Subcutaneous abdominal adipose tissue (tissue), 5 donors: ENCODE data around the gene TPST2.

Source experiments
- H3K27ac ChIP-seq: one replicate; pipeline ENCODE4 v1.7.0; 2013; ENCODE audit warnings: low read depth, mild to moderate bottlenecking, inconsistent platforms, low read length, moderate library complexity
- H3K27me3 ChIP-seq, 5 donors: one replicate each; pipeline ENCODE4 v1.7.0; 2013; ENCODE audit warnings: low read length in 5 of 5, inconsistent platforms in 1 of 5; ENCODE audit not compliant: control insufficient read depth in 5 of 5, insufficient read depth in 4 of 5
- H3K36me3 ChIP-seq, 5 donors: one replicate each; pipeline ENCODE4 v1.7.0; 2013; ENCODE audit warnings: low read length in 5 of 5; ENCODE audit not compliant: control insufficient read depth in 5 of 5, insufficient read depth in 5 of 5
- H3K4me1 ChIP-seq, 5 donors: one replicate each; pipeline ENCODE4 v1.7.0; 2013; ENCODE audit warnings: low read length in 5 of 5, mild to moderate bottlenecking in 3 of 5, moderate library complexity in 1 of 5; ENCODE audit not compliant: control insufficient read depth in 5 of 5, insufficient read depth in 5 of 5
- H3K4me3 ChIP-seq, 5 donors: one replicate each; pipeline ENCODE4 v1.7.0; 2013; ENCODE audit warnings: low read length in 5 of 5, low read depth in 1 of 5
- H3K9ac ChIP-seq, 5 donors: one replicate each; pipeline ENCODE4 v1.7.0; 2013; ENCODE audit warnings: low read length in 5 of 5, mild to moderate bottlenecking in 4 of 5, moderate library complexity in 3 of 5
- H3K9me3 ChIP-seq, 5 donors: one replicate each; pipeline ENCODE4 v1.7.0; 2013; ENCODE audit warnings: low read length in 5 of 5; ENCODE audit not compliant: control insufficient read depth in 5 of 5
- donor health status: healthy.
- donor health status: healthy.
- donor health status: healthy.
- donor health status: healthy.
- donor health status: healthy.

TPST2 gene

GRCh38 chr22:26563022-26563421 lies 26.9 kb downstream of the TPST2 start:
- no peaks in the 10 kb centered on the region for H3K27me3 ChIP-seq
- no peak overlapping the region for H3K9ac ChIP-seq
- H3K36me3 ChIP-seq, result peaks cover 0 to 19% (median 16%) of the 10 kb centered on the region in 5 donors
- H3K4me3 ChIP-seq, result no peak overlapping the region
- H3K9me3 ChIP-seq, result no peaks in the 10 kb centered on the region
- no peak overlapping the region for H3K27ac ChIP-seq
- peaks cover 0 to 38% (median 20%) of the 10 kb centered on the region in 5 donors for H3K4me1 ChIP-seq

DNA sequence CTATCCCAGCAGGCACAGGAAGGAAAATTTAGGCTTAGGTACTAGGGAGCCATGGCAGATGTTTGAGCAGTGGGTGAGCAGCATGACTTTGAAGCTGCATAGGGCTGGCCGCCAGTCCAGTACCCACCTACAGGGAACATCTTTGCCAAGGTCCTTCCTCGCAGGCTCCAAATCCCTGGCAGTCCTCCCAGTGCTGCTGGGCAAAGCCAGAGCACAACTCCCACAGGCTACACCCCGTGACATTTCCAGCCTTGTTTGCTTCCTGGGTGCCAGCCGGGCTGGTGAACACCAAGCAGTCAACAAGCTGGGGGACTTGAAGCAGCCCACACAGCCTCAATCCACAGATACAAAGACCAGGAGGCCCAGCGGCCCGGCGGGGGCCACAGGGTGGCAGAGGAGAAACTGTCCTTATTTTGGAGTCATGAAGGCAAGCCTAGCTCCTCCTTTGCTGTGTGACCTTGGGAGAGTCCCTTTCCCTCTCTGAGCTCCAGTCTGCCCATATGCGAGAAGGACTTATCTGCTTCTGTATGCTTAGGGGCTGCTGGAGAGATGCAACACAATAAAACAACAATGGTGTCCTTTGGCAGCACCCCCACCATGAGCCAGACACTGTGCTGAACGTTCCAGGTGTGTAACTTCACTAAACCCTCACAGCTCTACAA lies 28.0 kb downstream of the TPST2 start:
- H3K9ac ChIP-seq, result peak overlapping the region in 1 of 5 donors; percentile 11
- H3K4me3 ChIP-seq, result no peak overlapping the region
- no peaks in the 10 kb centered on the region for H3K27me3 ChIP-seq
- H3K27ac ChIP-seq, result no peak overlapping the region
- peaks cover 3 to 43% (median 22%) of the 10 kb centered on the region in 5 donors for H3K4me1 ChIP-seq
- no peaks in the 10 kb centered on the region for H3K9me3 ChIP-seq
- H3K36me3 ChIP-seq, result peaks cover 0 to 19% (median 14%) of the 10 kb centered on the region in 5 donors

GRCh38 chr22:26559961-26560575 lies 29.9 kb downstream of the TPST2 start:
- Histone ChIP-seq H3K36me3 (peaks cover 0 to 20% (median 12%) of the 10 kb centered on the region in 5 donors), H3K4me1 (peaks cover 3 to 59% (median 29%) of the 10 kb centered on the region in 5 donors), H3K27me3 (no peaks in the 10 kb centered on the region), H3K9me3 (no peaks in the 10 kb centered on the region), H3K4me3 (no peak overlapping the region), H3K9ac (no peak overlapping the region), H3K27ac (no peak overlapping the region)

DNA sequence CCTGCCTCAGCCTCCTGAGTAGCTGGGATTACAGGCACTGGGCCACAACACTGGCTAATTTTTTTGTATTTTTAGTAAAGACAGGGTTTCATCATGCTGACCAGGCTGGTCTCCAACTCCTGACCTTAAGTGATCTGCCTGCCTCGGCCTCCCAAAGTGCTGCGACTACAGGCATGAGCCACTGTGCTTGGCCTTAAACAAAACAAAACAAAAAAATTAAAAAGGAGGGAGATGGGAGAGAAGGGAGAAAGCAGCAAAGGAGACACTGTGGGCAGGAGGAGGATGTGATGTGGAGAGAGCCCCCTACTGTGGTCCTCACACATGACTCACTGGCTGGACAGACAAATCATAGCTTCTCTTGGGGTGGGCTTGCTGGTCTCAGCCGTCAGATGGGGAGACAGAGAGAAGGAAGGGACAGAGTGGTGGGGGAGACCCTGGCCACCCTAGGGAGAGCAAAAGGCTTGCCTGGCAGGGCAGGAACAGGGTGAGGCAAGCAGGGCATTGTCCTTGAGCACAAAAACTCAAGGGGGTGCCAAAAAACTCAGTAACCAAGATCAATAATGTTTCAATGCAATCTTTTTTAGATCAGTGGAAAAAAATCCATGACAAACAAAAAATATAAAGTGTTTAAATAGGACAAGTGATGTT lies 31.6 kb downstream of the TPST2 start:
- Histone ChIP-seq H3K36me3 (peaks cover 0 to 5% (median 0%) of the 10 kb centered on the region in 5 donors), H3K4me1 (peaks cover 3 to 66% (median 39%) of the 10 kb centered on the region in 5 donors), H3K27me3 (no peaks in the 10 kb centered on the region), H3K27ac (peak overlapping the region; percentile 58), H3K9ac (peak overlapping the region in 1 of 5 donors; percentile 13), H3K9me3 (no peaks in the 10 kb centered on the region), H3K4me3 (no peak overlapping the region)

- H3K27ac ChIP-seq, result peak overlapping the region; percentile 50
- H3K36me3 ChIP-seq, result peaks cover 0 to 5% (median 0%) of the 10 kb centered on the region in 5 donors
- no peaks in the 10 kb centered on the region for H3K27me3 ChIP-seq
- H3K9me3 ChIP-seq, result no peaks in the 10 kb centered on the region
- peak overlapping the region in 1 of 5 donors; percentile 35 for H3K9ac ChIP-seq
- peaks cover 3 to 73% (median 35%) of the 10 kb centered on the region in 5 donors for H3K4me1 ChIP-seq
- no peak overlapping the region for H3K4me3 ChIP-seq
Observed at GRCh38 chr22:26556904-26557303, 33.0 kb downstream of the TPST2 start.

DNA sequence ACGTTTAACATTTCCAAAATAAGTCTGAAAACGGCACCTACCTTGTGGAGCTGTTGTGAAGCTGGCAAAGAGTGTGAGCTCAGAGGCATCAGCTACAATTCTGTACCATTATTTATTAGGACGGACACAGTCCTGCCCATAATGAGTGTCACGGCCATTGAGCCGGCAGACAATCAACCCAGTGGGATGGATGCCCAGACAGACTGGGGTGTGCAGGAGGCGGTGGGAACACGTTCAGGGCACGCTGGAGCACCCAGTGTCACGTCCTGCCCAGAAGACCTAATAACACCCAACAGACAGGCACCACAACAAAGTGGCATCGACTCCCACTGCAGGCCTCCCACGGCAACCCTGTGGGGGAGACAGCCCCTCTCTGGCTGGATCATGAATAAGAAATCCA lies 34.5 kb downstream of the TPST2 start:
- no peak overlapping the region for H3K4me3 ChIP-seq
- H3K9me3 ChIP-seq, result no peaks in the 10 kb centered on the region
- H3K9ac ChIP-seq, result no peak overlapping the region
- peaks cover 6 to 81% (median 42%) of the 10 kb centered on the region in 5 donors for H3K4me1 ChIP-seq
- no peaks in the 10 kb centered on the region for H3K27me3 ChIP-seq
- no peak overlapping the region for H3K27ac ChIP-seq
- peaks cover 0 to 5% (median 0%) of the 10 kb centered on the region in 5 donors for H3K36me3 ChIP-seq

DNA sequence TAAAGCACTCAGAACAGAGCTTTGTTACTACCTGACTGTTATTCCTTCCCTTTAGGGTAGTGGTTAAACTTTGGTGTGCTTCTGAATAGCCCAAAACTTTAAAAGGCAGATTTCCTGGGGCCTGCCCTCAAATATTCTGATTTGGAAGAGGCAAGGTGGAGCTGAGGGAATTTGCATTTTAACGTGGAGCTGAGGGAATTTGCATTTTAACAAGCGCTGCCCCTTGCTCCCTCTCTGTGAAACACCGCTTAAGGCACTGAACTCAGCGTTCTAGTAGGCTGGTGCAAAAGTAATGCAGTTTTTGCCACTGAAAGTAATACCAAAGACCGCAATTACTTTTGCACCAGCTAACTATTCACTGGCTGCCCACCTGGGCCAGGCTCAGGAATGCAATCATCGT lies 35.0 kb downstream of the TPST2 start:
- H3K9me3 ChIP-seq, result no peaks in the 10 kb centered on the region
- peaks cover 0 to 5% (median 0%) of the 10 kb centered on the region in 5 donors for H3K36me3 ChIP-seq
- H3K27me3 ChIP-seq, result no peaks in the 10 kb centered on the region
- H3K4me3 ChIP-seq, result no peak overlapping the region
- H3K4me1 ChIP-seq, result peaks cover 8 to 85% (median 47%) of the 10 kb centered on the region in 5 donors
- H3K27ac ChIP-seq, result no peak overlapping the region
- H3K9ac ChIP-seq, result no peak overlapping the region

DNA sequence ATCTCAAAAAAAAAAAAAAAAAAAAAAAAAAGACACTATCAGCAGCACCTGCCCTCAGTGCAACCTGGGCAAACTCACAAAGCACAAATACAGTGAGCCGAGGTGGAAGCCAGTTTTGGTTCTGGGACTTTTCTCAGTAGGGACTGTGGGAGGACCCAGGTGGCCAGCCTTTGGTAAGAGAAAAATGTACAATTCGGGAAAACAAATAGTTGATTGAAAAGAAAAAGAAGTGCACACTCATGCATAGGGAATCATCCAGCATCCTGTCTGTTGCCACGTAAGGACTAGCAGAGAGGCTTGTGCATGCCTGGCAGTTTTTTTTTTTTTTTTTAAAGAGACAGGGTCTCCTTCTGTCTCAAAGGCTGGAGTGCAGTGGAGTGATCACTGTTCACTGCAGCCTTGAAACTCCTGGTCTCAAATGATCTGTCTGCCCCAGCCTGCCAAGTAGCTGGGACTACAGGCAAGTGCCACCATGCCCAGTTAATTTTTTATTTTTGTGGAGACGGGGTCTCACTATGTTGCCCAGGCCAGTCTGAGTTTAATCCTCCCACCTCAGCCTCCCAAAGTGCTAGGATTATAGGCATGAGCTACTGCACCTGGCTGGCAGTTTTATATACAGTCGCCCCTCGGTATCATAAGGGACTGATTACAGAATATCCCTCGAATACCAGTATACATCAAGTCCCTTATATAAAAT lies 36.7 kb downstream of the TPST2 start:
- H3K4me3 ChIP-seq, result no peak overlapping the region
- peaks cover 0 to 5% (median 0%) of the 10 kb centered on the region in 5 donors for H3K36me3 ChIP-seq
- no peaks in the 10 kb centered on the region for H3K27me3 ChIP-seq
- H3K9ac ChIP-seq, result peak overlapping the region in 1 of 5 donors; percentile 37
- no peaks in the 10 kb centered on the region for H3K9me3 ChIP-seq
- H3K27ac ChIP-seq, result no peak overlapping the region
- peaks cover 8 to 76% (median 43%) of the 10 kb centered on the region in 5 donors for H3K4me1 ChIP-seq

GRCh38 chr22:26552466-26552865 lies 37.5 kb downstream of the TPST2 start:
- Histone ChIP-seq H3K9me3 (no peaks in the 10 kb centered on the region), H3K27ac (no peak overlapping the region), H3K27me3 (no peaks in the 10 kb centered on the region), H3K4me3 (no peak overlapping the region), H3K36me3 (peaks cover 0 to 5% (median 0%) of the 10 kb centered on the region in 5 donors), H3K9ac (peak overlapping the region in 1 of 5 donors; percentile 17), H3K4me1 (peaks cover 8 to 73% (median 41%) of the 10 kb centered on the region in 5 donors)
